Liver (tissue), 3 donors: ENCODE data around the gene FBXL4.

Experiments
- CTCF ChIP-seq: fragments of 150-350 bp; IDR thresholded peaks from 2 replicates; pipeline ENCODE4 v1.5.1; 2017; ENCODE audit warnings: improper control_type of control experiment, low read depth, low read length; ENCODE audit not compliant: missing input control
- RXRA ChIP-seq, 2 donors: IDR thresholded peaks; 2 replicates each; pipeline ENCODE4 v1.6.1; 2017 to 2018; ENCODE audit warnings: antibody characterized with exemption in 2 of 2, mild to moderate bottlenecking in 1 of 2
- TAF1 ChIP-seq: conservative IDR thresholded peaks from 2 replicates; pipeline ENCODE4 v1.6.1; 2016; ENCODE audit warnings: antibody characterized with exemption, mild to moderate bottlenecking
- ZBTB33 ChIP-seq: IDR thresholded peaks from 2 replicates; pipeline ENCODE4 v1.6.1; 2016; ENCODE audit warnings: antibody characterized with exemption
- donor health status: healthy.
- donor health status: healthy.

DNA sequence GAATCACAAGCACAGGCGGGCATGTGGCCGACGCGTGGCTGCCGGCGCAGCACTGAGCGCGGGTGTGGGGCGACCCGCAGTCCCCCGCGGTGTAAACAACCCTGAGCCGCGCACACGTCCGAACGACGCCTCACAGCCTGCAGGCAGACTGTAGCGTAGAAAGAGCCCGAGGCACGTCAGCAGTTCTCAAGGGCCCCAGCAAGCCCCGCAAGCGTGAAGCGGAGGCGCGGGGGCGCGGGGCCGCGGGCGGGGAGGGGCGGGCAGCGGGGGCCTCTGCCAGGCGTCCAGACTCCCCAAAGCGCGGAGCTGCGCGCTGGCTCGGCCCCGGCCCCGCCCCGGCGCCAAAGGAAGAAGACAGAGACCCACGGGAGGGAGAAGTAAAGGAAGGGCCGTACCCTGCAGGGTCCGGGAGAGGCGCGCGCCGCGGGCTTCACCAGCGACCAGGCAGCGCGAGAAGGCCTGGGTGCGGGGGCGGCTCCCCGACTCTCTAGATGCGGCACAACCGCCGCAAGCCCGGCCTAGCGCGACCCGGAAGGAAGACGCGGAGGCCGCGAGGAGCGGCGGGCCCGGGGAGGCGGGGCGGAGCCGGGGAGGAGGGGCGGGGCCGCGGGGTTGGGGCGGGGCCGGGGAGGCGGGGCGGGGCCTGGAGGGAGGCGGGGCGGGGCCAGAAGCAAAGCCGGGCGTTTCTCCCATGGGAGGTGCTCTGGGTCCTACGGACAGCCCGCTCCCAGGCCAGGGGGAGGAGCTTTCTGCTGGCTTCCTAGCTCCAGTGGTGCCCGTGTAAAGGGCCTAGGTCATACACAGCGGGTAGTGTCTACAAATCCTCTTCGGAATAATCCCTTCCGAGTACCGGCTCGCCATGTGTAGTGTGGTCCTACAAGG is at the start of gene FBXL4:
- TF ChIP-seq CTCF (no peak), ZBTB33 (no peak), RXRA (IDR thresholded peaks at IDR 0.05) (no peak), TAF1 (no peak)
